ENCODE results near the gene GUK1.

The GUK1 gene

DNA sequence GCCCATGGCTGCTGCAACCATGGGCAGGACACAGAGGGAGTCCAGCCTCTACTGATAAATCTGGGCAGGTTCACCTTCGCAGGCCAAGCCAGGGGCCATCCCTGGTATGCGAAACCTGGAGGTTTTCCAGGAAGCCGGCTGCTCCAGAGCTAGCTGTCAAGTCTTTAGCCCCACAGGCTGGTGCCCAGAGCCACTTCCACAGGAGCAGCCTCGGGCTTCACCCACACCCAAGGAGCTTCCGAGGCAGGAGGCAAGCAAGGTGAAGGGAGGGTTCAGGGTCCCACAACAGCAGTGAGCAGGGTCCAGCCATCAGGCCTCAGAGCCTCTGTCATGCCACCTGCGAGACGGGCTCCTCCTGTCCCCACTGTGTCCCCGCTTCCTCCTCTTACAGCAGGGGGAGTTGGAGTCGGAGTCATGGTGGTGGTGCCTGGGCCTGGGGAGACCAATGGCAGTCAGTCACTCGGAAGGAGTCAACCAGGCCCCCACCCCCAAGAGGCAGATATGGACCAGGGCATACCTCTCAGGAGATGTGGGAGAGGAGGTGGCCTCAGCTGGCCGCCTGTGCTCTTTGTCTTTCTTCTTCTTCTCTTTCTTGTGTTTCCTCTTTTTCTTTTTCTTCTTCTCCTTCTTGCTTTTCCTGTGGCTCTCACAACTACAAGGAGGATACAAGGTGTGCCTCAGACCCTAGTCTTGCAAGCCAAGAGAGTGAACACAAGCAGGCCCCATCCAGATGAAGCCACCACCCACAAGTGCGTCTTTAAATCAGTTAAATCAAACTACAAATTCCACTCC, 39.1 kb upstream of the GUK1 start:
- DNase-seq (ENCODE audit: low read depth in 2 of 2), result no peak
- TF ChIP-seq, protein P1, sequence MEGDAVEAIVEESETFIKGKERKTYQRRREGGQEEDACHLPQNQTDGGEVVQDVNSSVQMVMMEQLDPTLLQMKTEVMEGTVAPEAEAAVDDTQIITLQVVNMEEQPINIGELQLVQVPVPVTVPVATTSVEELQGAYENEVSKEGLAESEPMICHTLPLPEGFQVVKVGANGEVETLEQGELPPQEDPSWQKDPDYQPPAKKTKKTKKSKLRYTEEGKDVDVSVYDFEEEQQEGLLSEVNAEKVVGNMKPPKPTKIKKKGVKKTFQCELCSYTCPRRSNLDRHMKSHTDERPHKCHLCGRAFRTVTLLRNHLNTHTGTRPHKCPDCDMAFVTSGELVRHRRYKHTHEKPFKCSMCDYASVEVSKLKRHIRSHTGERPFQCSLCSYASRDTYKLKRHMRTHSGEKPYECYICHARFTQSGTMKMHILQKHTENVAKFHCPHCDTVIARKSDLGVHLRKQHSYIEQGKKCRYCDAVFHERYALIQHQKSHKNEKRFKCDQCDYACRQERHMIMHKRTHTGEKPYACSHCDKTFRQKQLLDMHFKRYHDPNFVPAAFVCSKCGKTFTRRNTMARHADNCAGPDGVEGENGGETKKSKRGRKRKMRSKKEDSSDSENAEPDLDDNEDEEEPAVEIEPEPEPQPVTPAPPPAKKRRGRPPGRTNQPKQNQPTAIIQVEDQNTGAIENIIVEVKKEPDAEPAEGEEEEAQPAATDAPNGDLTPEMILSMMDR (IDR thresholded peaks at IDR 0.05; ENCODE audit: low read depth, low read length), result no peak
- peak overlapping the region in 1 of 2 donors; percentile 93 for H3K4me3 ChIP-seq (replicated peaks in 1 of 2; ENCODE audit: low read depth in 2 of 2, low read length in 2 of 2)

DNA sequence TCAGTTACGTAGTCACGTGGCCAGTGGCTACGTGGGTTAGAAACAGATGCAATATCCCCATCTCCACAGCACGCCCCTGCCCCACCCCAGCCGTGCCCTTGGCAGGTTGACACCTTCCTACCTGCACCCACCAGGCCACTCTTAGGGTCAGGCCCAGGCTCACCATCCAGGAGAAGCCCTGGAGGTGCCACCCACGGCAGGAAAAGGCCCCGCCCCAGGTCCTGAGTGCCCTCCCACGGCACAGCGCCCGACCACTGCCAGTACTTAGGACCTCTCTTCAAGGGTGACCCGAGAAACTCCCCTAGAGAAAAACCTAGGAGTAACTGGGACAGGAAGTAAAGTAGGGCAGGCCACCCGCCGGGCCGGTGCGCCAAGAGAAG, 38.5 kb upstream of the GUK1 start:
- peak overlapping the region; percentile 80 to 93 for H3K4me3 ChIP-seq (replicated peaks in 1 of 2; ENCODE audit: low read depth in 2 of 2, low read length in 2 of 2)
- TF ChIP-seq, protein P1 (IDR thresholded peaks at IDR 0.05; ENCODE audit: low read depth, low read length), result no peak
- no peak for DNase-seq (ENCODE audit: low read depth in 2 of 2)

DNA sequence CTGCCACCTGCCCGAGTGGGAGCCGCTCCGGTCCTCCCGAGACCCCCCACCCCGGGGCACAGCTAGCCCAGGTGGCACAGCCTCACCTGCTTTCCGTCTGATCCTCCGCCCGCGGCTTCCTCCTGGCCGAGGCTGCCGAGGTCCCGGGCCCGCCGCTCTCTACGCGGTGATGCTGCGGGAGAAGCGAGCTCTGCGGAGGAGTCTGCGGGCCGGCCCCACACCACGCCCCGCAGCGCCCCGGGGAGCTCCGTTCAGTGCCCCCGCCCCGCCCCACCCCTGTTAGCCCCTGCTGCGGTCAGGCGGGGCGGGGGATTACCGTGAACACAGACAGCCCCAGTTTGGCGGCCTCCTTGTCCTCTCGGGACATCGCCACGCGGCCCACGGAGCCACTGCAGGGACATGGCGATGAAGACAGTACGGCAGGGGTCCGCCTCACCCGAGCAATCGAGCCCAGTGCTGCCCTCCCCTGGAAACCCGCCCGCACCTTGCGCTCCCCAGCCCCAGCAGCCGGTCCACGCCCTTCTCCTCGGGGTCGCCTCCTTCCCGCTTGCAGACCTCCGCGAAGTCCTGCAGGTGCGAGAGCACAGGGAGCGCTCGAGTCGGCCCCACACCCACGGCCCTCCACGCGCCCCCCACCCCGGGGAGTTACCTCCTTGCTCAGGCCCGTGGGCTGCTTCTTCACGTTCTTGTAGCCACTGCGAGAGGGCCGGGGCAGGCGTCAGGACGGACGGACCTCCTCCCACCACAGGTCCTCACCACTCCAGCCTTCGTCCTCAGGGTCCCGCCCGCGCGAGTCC, 37.9 kb upstream of the GUK1 start:
- TF ChIP-seq, protein P1 (IDR thresholded peaks at IDR 0.05; ENCODE audit: low read depth, low read length), result peak; percentile 25
- H3K4me3 ChIP-seq (replicated peaks in 1 of 2; ENCODE audit: low read depth in 2 of 2, low read length in 2 of 2), result peak overlapping the region; percentile 80 to 93
- DNase-seq (ENCODE audit: low read depth in 2 of 2), result peak in 1 of 2 donors; percentile 28

DNA sequence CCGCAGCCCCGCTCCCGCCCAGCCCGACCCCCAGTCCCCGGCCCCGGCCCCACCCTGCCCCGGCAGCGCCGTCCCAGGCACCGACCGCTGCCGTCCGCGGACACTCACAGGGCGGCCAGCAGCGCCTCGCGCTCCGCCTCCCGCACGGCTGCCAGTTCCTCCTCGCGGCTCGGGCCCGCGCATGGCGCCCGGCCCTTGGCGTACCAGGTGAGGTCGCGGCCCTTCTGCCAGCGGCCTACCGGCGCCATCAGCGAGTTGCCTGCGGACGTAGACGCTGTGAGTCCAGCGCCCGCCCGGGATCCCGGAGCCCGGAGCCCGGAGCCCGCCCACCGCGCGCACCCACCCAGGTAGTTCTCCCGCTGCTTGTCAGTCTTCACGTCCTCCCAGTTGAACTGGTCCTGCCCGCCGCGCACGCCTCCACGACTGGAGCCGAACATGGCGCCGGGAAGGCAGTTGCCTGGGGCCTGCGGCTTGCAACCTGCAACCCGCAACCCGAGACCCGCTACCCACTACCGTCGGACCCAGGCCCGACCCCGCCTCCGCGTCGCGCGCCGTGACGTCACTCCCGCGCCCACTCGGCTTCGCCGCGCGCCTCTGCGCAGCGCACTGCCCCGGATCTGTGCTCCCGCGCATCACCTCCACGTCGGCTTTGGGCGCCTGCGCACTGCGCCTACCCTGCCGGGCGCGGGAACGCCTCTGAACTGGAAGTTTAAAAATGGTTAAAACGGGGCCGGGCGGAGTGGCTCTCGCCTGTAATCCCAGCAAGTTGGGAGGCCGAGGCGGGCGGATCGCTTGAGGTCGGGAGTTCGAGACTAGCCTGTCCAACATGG, 37.1 kb upstream of the GUK1 start, which contains the start of gene C1orf35:
C1orf35 (minus strand) TSS at position 535 of the 830 bp plus-strand sequence; CDS start at position 437, 98 bp downstream.
- H3K4me3 ChIP-seq (replicated peaks in 1 of 2; ENCODE audit: low read depth in 2 of 2, low read length in 2 of 2), result peak within 1 kb of the TSS; percentile 80 to 93
- peak; percentile 92 to 93 for DNase-seq (ENCODE audit: low read depth in 2 of 2)

DNA sequence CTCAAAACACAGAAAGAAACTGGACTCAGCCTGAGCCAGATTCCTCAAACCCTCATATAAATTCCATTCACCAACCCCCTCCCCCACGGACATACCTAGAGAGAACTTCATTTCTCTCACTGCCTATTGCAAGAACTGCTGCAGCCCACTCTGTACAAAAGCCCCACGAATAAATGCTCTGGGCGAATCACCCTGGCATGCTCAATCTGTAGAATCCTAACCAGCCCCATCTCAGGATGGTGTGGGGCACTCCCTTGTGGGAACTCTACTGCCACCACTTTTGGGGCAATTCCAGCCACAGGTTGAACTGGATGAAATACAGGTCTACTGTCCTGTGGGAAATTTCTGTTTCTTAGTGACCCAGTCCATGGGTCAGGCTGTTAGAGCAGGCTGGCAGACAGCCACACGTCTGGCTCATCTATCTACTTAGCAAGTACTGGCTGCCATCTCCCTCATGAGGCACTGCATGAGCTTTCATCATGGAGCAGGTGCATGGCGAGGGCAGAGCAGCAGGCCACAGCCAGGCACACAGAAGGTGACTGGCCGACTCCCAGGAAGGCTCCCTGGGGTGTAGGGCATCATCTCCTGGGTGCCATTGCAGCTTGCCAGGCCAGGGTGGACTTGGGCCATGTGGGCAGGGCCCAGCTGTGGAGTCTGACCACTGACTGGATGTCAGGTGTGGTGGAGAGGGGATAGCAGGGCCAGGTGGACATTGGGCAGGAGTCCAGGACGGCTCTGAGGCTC, 35.4 kb upstream of the GUK1 start:
- no peak for DNase-seq (ENCODE audit: low read depth in 2 of 2)
- no peak overlapping the region for H3K4me3 ChIP-seq (replicated peaks in 1 of 2; ENCODE audit: low read depth in 2 of 2, low read length in 2 of 2)
- TF ChIP-seq, protein P1 (IDR thresholded peaks at IDR 0.05; ENCODE audit: low read depth, low read length), result no peak

More for the DNA sequence above, 37.1 kb upstream of the GUK1 start, which contains the start of gene C1orf35:
- TF ChIP-seq, protein P1 (IDR thresholded peaks at IDR 0.05; ENCODE audit: low read depth, low read length), result no peak

All from cardiac fibroblast (primary cell).